Right atrium auricular region (tissue), 2 donors: ENCODE results near the gene SRPK2. TPM values are rescaled to one million over a fixed set of nuclear protein-coding genes. Genes with fewer than 3 reads are reported as not detected.
"Not testable (repeated sequence)": the region's sequence is repeated elsewhere in the genome, so short reads cannot be mapped to it uniquely, and the experiment has no call there.

Experiments
- DNase-seq: peaks from one replicate; pipeline ENCODE4 v3.0.0-alpha.2; 2019; ENCODE audit warnings: low spot score
- H3K27ac ChIP-seq, 2 donors: fragments of 200-600 bp; sonication (generic); 1 replicate in 1 of 2; 2 replicates in 1 of 2; pipeline ENCODE4 v1.5.1; 2016 to 2019
- H3K27me3 ChIP-seq, 2 donors: fragments of 200-600 bp; sonication (generic); one replicate each; pipeline versions ENCODE4 v1.5.1 to v1.6.0; 2017 to 2019
- H3K36me3 ChIP-seq: fragments of 200-600 bp; sonication (generic); one replicate; pipeline ENCODE4 v1.5.1; 2016
- H3K4me1 ChIP-seq, 2 donors: fragments of 200-600 bp; sonication (generic); one replicate each; pipeline versions ENCODE4 v1.5.1 to v1.6.0; 2017 to 2019
- H3K4me3 ChIP-seq, 2 donors: fragments of 200-600 bp; sonication (generic); 1 replicate in 1 of 2; 2 replicates in 1 of 2; pipeline ENCODE4 v1.5.1; 2017 to 2019; ENCODE audit warnings: mild to moderate bottlenecking in 1 of 2, moderate library complexity in 1 of 2
- H3K9me3 ChIP-seq, 2 donors: fragments of 200-600 bp; sonication (generic); one replicate each; pipeline ENCODE4 v1.5.1; 2019
- CTCF ChIP-seq, 2 donors: fragments of 200-600 bp; sonication (generic); IDR thresholded peaks; one replicate each; pipeline ENCODE4 v1.5.1; 2019; ENCODE audit warnings: antibody characterized with exemption in 2 of 2
- total RNA-seq, 2 donors: library from RNA; depleted of rRNA; stranded (reverse); fragments of >200 nt; gene quantifications; one replicate each; pipeline ENCODE4 v1.1.0, GENCODE V29; 2016

SRPK2 gene
- total RNA-seq, 2 donors from 2014 or later: 19.8 to 20.9 TPM

GRCh38 chr7:105261689-105262088 is 127.0 kb downstream of the SRPK2 start:
- DNase-seq: no peak
- Histone ChIP-seq H3K27ac (no peak overlapping the region), H3K27me3 (no peaks in the 10 kb centered on the region), H3K4me1 (peaks cover 0 to 26% of the 10 kb centered on the region in 2 donors), H3K9me3 (no peaks in the 10 kb centered on the region), H3K36me3 (no peaks in the 10 kb centered on the region), H3K4me3 (no peak overlapping the region)
- no peak for TF ChIP-seq CTCF (IDR thresholded peaks at IDR 0.05)

DNA sequence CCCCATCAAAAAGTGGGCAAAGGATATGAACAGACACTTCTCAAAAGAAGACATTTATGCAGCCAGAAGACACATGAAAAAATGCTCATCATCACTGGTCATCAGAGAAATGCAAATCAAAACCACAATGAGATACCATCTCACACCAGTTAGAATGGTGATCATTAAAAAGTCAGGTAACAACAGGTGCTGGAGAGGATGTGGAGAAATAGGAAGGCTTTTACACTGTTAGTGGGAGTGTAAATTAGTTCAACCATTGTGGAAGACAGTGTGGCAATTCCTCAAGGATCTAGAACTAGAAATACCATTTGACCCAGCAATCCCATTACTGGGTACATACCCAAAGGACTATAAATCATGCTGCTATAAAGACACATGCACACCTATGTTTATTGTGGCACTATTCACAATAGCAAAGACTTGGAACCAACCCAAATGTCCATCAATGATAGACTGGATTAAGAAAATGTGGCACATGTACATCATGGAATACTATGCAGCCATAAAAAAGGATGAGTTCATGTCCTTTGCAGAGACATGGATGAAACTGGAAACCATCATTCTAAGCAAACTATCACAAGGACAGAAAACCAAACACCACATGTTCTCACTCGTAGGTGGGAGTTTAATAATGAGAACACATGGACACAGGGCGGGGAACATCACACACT is 128.4 kb downstream of the SRPK2 start:
- H3K4me3 ChIP-seq, H3K27me3 ChIP-seq, DNase-seq, H3K9me3 ChIP-seq, H3K36me3 ChIP-seq, H3K27ac ChIP-seq: not testable (repeated sequence)
- H3K4me1 ChIP-seq: peaks cover 0 to 24% of the 10 kb centered on the region in 2 donors

DNA sequence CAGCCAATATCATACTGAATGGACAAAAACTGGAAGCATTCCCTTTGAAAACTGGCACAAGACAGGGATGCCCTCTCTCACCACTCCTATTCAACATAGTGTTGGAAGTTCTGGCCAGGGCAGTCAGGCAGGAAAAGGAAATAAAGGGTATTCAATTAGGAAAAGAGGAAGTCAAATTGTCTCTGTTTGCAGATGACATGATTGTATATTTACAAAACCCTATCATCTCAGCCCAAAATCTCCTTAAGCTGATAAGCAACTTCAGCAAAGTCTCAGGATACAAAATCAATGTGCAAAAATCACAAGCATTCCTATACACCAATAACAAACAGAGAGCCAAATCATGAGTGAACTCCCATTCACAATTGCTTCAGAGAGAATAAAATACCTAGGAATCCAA is 129.8 kb downstream of the SRPK2 start:
- not testable (repeated sequence) for H3K27me3 ChIP-seq, H3K27ac ChIP-seq, H3K9me3 ChIP-seq, H3K36me3 ChIP-seq, DNase-seq, H3K4me3 ChIP-seq
- peaks cover 0 to 24% of the 10 kb centered on the region in 2 donors for H3K4me1 ChIP-seq

DNA sequence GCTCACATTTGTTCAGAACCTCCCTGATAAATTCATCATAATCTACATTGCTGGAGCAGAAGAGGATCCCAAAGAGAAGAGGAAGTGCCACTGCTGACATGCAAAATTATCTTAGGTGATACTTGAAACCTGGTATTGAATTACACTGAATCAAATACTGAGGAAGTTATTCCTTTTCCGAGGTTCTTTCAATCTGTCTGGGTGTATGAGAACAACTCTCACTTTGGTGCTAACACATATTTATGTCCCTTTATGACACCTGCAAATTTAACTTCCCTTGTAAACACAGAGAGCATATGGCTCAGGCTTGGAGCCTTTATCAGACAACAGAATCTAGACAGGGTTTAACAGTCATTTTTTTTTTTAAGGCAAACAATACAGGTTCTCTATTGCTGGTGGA is 131.4 kb downstream of the SRPK2 start:
- Histone ChIP-seq H3K4me3 (no peak overlapping the region), H3K4me1 (peaks cover 0 to 24% of the 10 kb centered on the region in 2 donors), H3K36me3 (no peaks in the 10 kb centered on the region), H3K9me3 (no peaks in the 10 kb centered on the region), H3K27me3 (no peaks in the 10 kb centered on the region), H3K27ac (no peak overlapping the region)
- DNase-seq: no peak
- no peak for TF ChIP-seq CTCF (IDR thresholded peaks at IDR 0.05)

DNA sequence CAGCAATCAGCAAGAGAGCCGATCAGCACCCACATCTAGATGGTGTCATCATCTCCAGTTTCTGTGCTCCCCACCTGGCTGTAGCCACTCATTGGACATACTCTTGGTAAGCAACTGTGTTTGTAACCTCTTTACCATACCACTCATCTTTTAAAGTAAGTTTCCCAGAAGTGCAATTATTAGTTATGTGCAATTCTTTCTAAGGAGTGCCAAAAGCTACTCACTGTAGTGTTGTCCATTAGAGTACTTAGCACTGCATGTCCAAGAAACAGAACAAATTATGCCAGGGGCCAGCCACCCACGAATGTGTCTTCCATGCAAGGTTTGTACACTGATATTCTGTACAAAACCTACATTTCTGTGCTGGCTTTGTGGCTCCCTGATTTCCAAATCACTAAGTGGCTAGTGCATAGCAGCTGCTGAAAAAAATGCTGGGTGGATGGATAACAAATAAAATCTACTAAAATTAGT is 131.9 kb downstream of the SRPK2 start:
- H3K27ac ChIP-seq: no peak overlapping the region
- H3K27me3 ChIP-seq: no peaks in the 10 kb centered on the region
- no peak overlapping the region for H3K4me3 ChIP-seq
- no peaks in the 10 kb centered on the region for H3K9me3 ChIP-seq
- no peaks in the 10 kb centered on the region for H3K36me3 ChIP-seq
- DNase-seq: no peak
- no peak for TF ChIP-seq CTCF (IDR thresholded peaks at IDR 0.05)
- H3K4me1 ChIP-seq: peaks cover 0 to 19% of the 10 kb centered on the region in 2 donors

GRCh38 chr7:105250706-105251105 is 138.0 kb downstream of the SRPK2 start:
- no peak for TF ChIP-seq CTCF (IDR thresholded peaks at IDR 0.05)
- Histone ChIP-seq H3K9me3 (no peaks in the 10 kb centered on the region), H3K4me1 (peaks cover 0 to 6% of the 10 kb centered on the region in 2 donors), H3K36me3 (no peaks in the 10 kb centered on the region), H3K4me3 (no peak overlapping the region), H3K27me3 (no peaks in the 10 kb centered on the region), H3K27ac (no peak overlapping the region)
- no peak for DNase-seq

GRCh38 chr7:105250239-105250638 is 138.5 kb downstream of the SRPK2 start:
- H3K27me3 ChIP-seq: no peaks in the 10 kb centered on the region
- DNase-seq: no peak
- H3K4me3 ChIP-seq: no peak overlapping the region
- no peak overlapping the region for H3K27ac ChIP-seq
- H3K9me3 ChIP-seq: no peaks in the 10 kb centered on the region
- peaks cover 0 to 10% of the 10 kb centered on the region in 2 donors for H3K4me1 ChIP-seq
- no peak for TF ChIP-seq CTCF (IDR thresholded peaks at IDR 0.05)
- H3K36me3 ChIP-seq: no peaks in the 10 kb centered on the region
